ENCODE results near the gene DELE1.

The DELE1 gene

GRCh38 chr5:141973871-141974595 is 50.4 kb downstream of the DELE1 start:
- TF ChIP-seq POLR2A (IDR thresholded peaks at IDR 0.05; ENCODE audit: extremely low read depth, insufficient read length) (no peak), CTCF (IDR thresholded peaks at IDR 0.05; ENCODE audit: low read depth, low read length) (no peak), MYC (IDR thresholded peaks at IDR 0.05; ENCODE audit: low read depth, low read length) (no peak), MAX (IDR thresholded peaks at IDR 0.05; ENCODE audit: low read depth, low read length) (no peak)
- H3K4me3 ChIP-seq (ENCODE audit: low read depth, low read length), result no peak overlapping the region
- no peak for DNase-seq (ENCODE audit: low read depth)

GRCh38 chr5:141976176-141976575 is 52.5 kb downstream of the DELE1 start:
- H3K4me3 ChIP-seq (ENCODE audit: low read depth, low read length), result no peak overlapping the region
- DNase-seq (ENCODE audit: low read depth), result no peak
- TF ChIP-seq MYC (IDR thresholded peaks at IDR 0.05; ENCODE audit: low read depth, low read length) (no peak), MAX (IDR thresholded peaks at IDR 0.05; ENCODE audit: low read depth, low read length) (no peak), POLR2A (IDR thresholded peaks at IDR 0.05; ENCODE audit: extremely low read depth, insufficient read length) (no peak), CTCF (IDR thresholded peaks at IDR 0.05; ENCODE audit: low read depth, low read length) (no peak)

- DNase-seq (ENCODE audit: low read depth), result no peak
- no peak for TF ChIP-seq CTCF (IDR thresholded peaks at IDR 0.05; ENCODE audit: low read depth, low read length)
- TF ChIP-seq MAX (IDR thresholded peaks at IDR 0.05; ENCODE audit: low read depth, low read length), result no peak
- TF ChIP-seq MYC (IDR thresholded peaks at IDR 0.05; ENCODE audit: low read depth, low read length), result no peak
- no peak for TF ChIP-seq POLR2A (IDR thresholded peaks at IDR 0.05; ENCODE audit: extremely low read depth, insufficient read length)
- no peak overlapping the region for H3K4me3 ChIP-seq (ENCODE audit: low read depth, low read length)
Observed at GRCh38 chr5:141978389-141978788, 54.7 kb downstream of the DELE1 start.

- TF ChIP-seq CTCF (IDR thresholded peaks at IDR 0.05; ENCODE audit: low read depth, low read length) (no peak), MYC (IDR thresholded peaks at IDR 0.05; ENCODE audit: low read depth, low read length) (no peak), POLR2A (IDR thresholded peaks at IDR 0.05; ENCODE audit: extremely low read depth, insufficient read length) (no peak), MAX (IDR thresholded peaks at IDR 0.05; ENCODE audit: low read depth, low read length) (no peak)
- H3K4me3 ChIP-seq (ENCODE audit: low read depth, low read length), result no peak overlapping the region
- DNase-seq (ENCODE audit: low read depth), result no peak
Observed at GRCh38 chr5:141982626-141983025, 59.0 kb downstream of the DELE1 start.

- no peak for TF ChIP-seq POLR2A (IDR thresholded peaks at IDR 0.05; ENCODE audit: extremely low read depth, insufficient read length)
- no peak for TF ChIP-seq CTCF (IDR thresholded peaks at IDR 0.05; ENCODE audit: low read depth, low read length)
- no peak for TF ChIP-seq MYC (IDR thresholded peaks at IDR 0.05; ENCODE audit: low read depth, low read length)
- TF ChIP-seq MAX (IDR thresholded peaks at IDR 0.05; ENCODE audit: low read depth, low read length), result no peak
Observed at GRCh38 chr5:141986072-141986471, 62.4 kb downstream of the DELE1 start.

More at GRCh38 chr5:141986072-141986471, 62.4 kb downstream of the DELE1 start:
- no peak overlapping the region for H3K4me3 ChIP-seq (ENCODE audit: low read depth, low read length)
- no peak for DNase-seq (ENCODE audit: low read depth)

Data from NB4 (cell line).